Endodermal cell (in vitro differentiated cells): ENCODE measurements around the gene FGD4. TPM values are rescaled to one million over a fixed set of nuclear protein-coding genes. Genes with fewer than 3 reads are reported as not detected.

Experiments used
- DNase-seq: peaks from one replicate; pipeline ENCODE4 v3.0.0-alpha.2; 2017
- H3K27ac ChIP-seq: 2 replicates; pipeline ENCODE4 v1.5.1; 2013; ENCODE audit warnings: mild to moderate bottlenecking, low read depth, low read length, moderate library complexity
- H3K27me3 ChIP-seq: 2 replicates; pipeline ENCODE4 v1.6.1; 2013; ENCODE audit warnings: mild to moderate bottlenecking, low read length, moderate library complexity; ENCODE audit not compliant: insufficient read depth, control insufficient read depth, poor library complexity, severe bottlenecking
- H3K36me3 ChIP-seq: 2 replicates; pipeline ENCODE4 v1.7.0; 2013; ENCODE audit warnings: mild to moderate bottlenecking, low read length, moderate library complexity; ENCODE audit not compliant: control insufficient read depth, insufficient read depth
- H3K4me1 ChIP-seq: one replicate; pipeline ENCODE4 v1.7.0; 2013; ENCODE audit warnings: low read length; ENCODE audit not compliant: control insufficient read depth, insufficient read depth
- H3K4me3 ChIP-seq: 2 replicates; pipeline ENCODE4 v1.5.1; 2013; ENCODE audit warnings: mild to moderate bottlenecking, low read length, moderate library complexity
- H3K9ac ChIP-seq: 2 replicates; pipeline ENCODE4 v1.6.1; 2013; ENCODE audit warnings: mild to moderate bottlenecking, low read length, moderate library complexity; ENCODE audit not compliant: poor library complexity, severe bottlenecking; ENCODE audit errors: extremely low read depth
- H3K9me3 ChIP-seq: 2 replicates; pipeline ENCODE4 v1.6.1; 2013; ENCODE audit warnings: mild to moderate bottlenecking, low read length, moderate library complexity; ENCODE audit not compliant: control insufficient read depth
- H3K27ac Mint-ChIP-seq: 2 replicates; pipeline ENCODE4 v1.8.0; 2020; ENCODE audit warnings: mixed read lengths
- H3K27me3 Mint-ChIP-seq: 2 replicates; pipeline ENCODE4 v1.8.0; 2021; ENCODE audit warnings: mild to moderate bottlenecking, mixed read lengths; ENCODE audit not compliant: insufficient read depth
- H3K36me3 Mint-ChIP-seq: 2 replicates; pipeline ENCODE4 v1.8.0; 2020; ENCODE audit warnings: low read depth, mixed read lengths
- H3K4me1 Mint-ChIP-seq: 2 replicates; pipeline ENCODE4 v1.8.0; 2020; ENCODE audit warnings: mixed read lengths
- H3K4me3 Mint-ChIP-seq: 2 replicates; pipeline ENCODE4 v1.8.0; 2020; ENCODE audit warnings: mild to moderate bottlenecking, moderate library complexity, mixed read lengths
- H3K9me3 Mint-ChIP-seq: 2 replicates; pipeline ENCODE4 v1.8.0; 2020; ENCODE audit warnings: mild to moderate bottlenecking, mixed read lengths
- WGBS, 2 experiments: methylation state at CpG; one replicate each; pipeline versions ENCODE4 v1.1.5 to v1.1.7; 2013; ENCODE audit warnings: missing lambda C conversion rate in 2 of 2, mixed read lengths in 1 of 2; ENCODE audit not compliant: insufficient coverage in 1 of 2, insufficient read length in 1 of 2; 5-methylcytosine and 5-hydroxymethylcytosine counted together
- total RNA-seq, 2 donors: library from RNA; stranded (reverse); fragmentation: NEBNext Ultra II Directional in 1 of 2; extraction: Animal tissue kit (Norgen Biotek cat#: 25700) in 1 of 2; gene quantifications; 2 replicates in 1 of 2; 3 replicates in 1 of 2; pipeline ENCODE4 v1.2.1, GENCODE V29; 2021
- TF ChIP-seq, protein P1 (sequence below): fragments of 200-600 bp; sonication (generic); conservative IDR thresholded peaks from 2 replicates; pipeline ENCODE4 v1.5.0; 2021; ENCODE audit warnings: antibody characterized with exemption, mild to moderate bottlenecking

Gene FGD4
- total RNA-seq, 2 donors from 2014 or later = 27.6 to 57.7 TPM

- Histone ChIP-seq H3K36me3 (peaks cover 8% of the 10 kb centered on the region), H3K4me3 (no peak overlapping the region), H3K27ac (no peak overlapping the region), H3K27me3 (no peaks in the 10 kb centered on the region), H3K9ac (no peak overlapping the region), H3K4me1 (no peaks in the 10 kb centered on the region), H3K9me3 (no peaks in the 10 kb centered on the region)
- 96 to 100% methylated on average over 5 to 7 of the region's 7 CpGs for WGBS, 2 experiments
- no peaks in the 10 kb centered on the region for H3K9me3 Mint-ChIP-seq
- no peak overlapping the region for H3K4me3 Mint-ChIP-seq
- H3K36me3 Mint-ChIP-seq = peaks cover 21% of the 10 kb centered on the region
- H3K27ac Mint-ChIP-seq = peak overlapping the region; percentile 46
- TF ChIP-seq, protein P1, sequence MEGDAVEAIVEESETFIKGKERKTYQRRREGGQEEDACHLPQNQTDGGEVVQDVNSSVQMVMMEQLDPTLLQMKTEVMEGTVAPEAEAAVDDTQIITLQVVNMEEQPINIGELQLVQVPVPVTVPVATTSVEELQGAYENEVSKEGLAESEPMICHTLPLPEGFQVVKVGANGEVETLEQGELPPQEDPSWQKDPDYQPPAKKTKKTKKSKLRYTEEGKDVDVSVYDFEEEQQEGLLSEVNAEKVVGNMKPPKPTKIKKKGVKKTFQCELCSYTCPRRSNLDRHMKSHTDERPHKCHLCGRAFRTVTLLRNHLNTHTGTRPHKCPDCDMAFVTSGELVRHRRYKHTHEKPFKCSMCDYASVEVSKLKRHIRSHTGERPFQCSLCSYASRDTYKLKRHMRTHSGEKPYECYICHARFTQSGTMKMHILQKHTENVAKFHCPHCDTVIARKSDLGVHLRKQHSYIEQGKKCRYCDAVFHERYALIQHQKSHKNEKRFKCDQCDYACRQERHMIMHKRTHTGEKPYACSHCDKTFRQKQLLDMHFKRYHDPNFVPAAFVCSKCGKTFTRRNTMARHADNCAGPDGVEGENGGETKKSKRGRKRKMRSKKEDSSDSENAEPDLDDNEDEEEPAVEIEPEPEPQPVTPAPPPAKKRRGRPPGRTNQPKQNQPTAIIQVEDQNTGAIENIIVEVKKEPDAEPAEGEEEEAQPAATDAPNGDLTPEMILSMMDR = no peak
- no peaks in the 10 kb centered on the region for H3K27me3 Mint-ChIP-seq
- peaks cover 36% of the 10 kb centered on the region for H3K4me1 Mint-ChIP-seq
- no peak for DNase-seq
These were observed 36.8 kb downstream of the FGD4 start for GRCh38 chr12:32435921-32436705.

DNA sequence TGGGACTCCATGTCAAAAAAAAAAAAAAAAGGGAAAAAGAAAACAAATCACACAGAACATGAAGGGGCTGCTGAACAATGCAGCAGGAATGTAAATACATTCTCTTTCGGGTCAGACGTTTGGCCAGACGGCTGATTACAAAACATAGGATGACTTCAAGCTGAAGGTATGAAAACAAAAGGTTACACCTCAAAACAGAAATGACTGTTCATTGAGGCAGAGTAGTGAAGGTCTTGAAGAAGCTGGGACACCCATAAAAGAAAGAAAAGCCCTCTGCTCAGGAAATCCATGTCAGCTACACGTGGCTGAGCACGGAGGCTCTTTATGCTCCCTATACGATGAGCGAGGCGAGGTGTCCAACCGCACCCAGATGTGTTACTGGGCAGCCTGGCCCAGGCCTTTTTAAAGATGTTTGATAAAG is 37.7 kb downstream of the FGD4 start:
- Histone ChIP-seq H3K27ac (no peak overlapping the region), H3K36me3 (peaks cover 8% of the 10 kb centered on the region), H3K4me3 (no peak overlapping the region), H3K27me3 (no peaks in the 10 kb centered on the region), H3K9ac (peak overlapping the region; percentile 1), H3K4me1 (no peaks in the 10 kb centered on the region), H3K9me3 (no peaks in the 10 kb centered on the region)
- no peaks in the 10 kb centered on the region for H3K27me3 Mint-ChIP-seq
- H3K4me1 Mint-ChIP-seq = peaks cover 43% of the 10 kb centered on the region
- TF ChIP-seq, protein P1 = no peak
- WGBS, 2 experiments = 84 to 86% methylated on average over 9 of the region's 9 CpGs
- H3K4me3 Mint-ChIP-seq = no peak overlapping the region
- peak overlapping the region; percentile 46 for H3K27ac Mint-ChIP-seq
- peaks cover 21% of the 10 kb centered on the region for H3K36me3 Mint-ChIP-seq
- no peak for DNase-seq
- no peaks in the 10 kb centered on the region for H3K9me3 Mint-ChIP-seq

DNA sequence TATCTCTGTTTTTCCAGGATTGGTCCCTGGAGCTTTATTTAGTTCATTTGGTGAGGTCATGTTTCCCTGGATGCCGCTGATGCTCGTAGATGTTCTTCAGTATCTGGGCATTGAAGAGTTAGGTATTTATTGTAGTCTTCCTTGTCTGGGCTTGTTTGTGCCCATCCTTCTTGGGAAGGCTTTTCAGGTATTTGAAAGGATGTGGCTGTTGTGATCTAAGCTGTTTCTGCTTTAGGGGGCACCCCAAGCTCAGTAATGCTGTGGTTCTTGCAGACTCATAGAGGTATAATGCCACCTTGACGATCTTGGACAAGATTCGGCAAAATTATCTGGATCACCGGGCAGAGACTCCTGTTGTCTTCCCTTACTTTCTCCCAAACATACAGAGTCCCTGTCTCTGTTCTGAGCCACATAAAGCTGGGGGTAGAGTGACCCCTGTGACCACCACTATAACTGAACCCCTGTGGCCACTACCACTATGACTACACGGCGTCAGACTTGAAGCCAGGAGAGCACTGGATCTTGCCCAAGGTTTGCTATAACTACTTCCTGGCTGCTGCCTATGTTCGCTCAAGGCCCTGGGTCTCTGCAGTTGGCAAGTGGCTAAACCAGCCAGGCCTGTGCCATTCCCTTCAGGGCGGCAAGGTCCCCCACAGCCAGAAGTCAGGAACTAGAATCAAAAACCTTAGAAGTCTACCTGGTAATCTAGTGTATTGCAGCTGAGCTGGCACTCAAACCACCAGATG is 40.9 kb downstream of the FGD4 start:
- Histone ChIP-seq H3K36me3 (peaks cover 8% of the 10 kb centered on the region), H3K4me3 (no peak overlapping the region), H3K27ac (no peak overlapping the region), H3K9ac (no peak overlapping the region), H3K27me3 (no peaks in the 10 kb centered on the region), H3K9me3 (no peaks in the 10 kb centered on the region), H3K4me1 (peaks cover 6% of the 10 kb centered on the region)
- peaks cover 55% of the 10 kb centered on the region for H3K4me1 Mint-ChIP-seq
- H3K9me3 Mint-ChIP-seq = no peaks in the 10 kb centered on the region
- no peak for DNase-seq
- H3K36me3 Mint-ChIP-seq = peaks cover 10% of the 10 kb centered on the region
- peak overlapping the region; percentile 53 for H3K27ac Mint-ChIP-seq
- H3K4me3 Mint-ChIP-seq = no peak overlapping the region
- 96 to 98% methylated on average over 4 to 9 of the region's 9 CpGs for WGBS, 2 experiments
- TF ChIP-seq, protein P1 = peak; percentile 16
- no peaks in the 10 kb centered on the region for H3K27me3 Mint-ChIP-seq
